ENCODE results near the gene LRRC27. TPM values are rescaled to one million over a fixed set of nuclear protein-coding genes. Genes with fewer than 3 reads are reported as not detected.

Gene LRRC27
- total and polyA plus RNA-seq, 2 of the 4 experiments (the other 2 are of a cell fraction): 3.8 to 5.3 TPM

DNA sequence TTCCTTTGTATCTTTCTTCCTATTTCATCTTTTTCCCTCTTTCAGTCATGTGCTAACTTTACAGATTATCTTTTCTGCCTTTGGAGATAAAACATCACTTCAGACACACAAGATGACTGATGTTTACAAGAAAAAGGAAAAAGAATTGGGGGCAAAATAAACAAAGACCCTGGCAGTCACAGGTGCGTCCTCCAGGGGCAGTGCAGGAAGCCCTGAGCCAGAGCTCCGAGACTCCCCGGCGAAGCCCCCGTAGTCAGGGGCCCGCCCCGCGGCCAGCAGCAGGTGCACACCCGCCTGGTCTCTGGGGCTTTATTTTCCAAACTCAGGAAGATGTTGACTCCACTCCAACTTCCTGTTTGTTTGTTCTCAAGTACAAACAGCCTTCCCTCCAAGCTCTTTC lies 34.5 kb upstream of the LRRC27 start:
- dilution Hi-C loops (cut with HindIII; ENCODE audit: low sequenced_read_pairs, unreplicated experiment): no loop called here
- Histone ChIP-seq H4K8ac (ENCODE audit: low read depth in 2 of 2, low read length in 2 of 2) (no peak overlapping the region), H3K36me3 (ENCODE audit: control insufficient read depth, insufficient read depth, low read length) (no peaks in the 10 kb centered on the region), H2AK9ac (replicated peaks; ENCODE audit: low read depth, low read length, poor library complexity) (no peak overlapping the region), H4K5ac (ENCODE audit: low read depth, low read length) (no peak overlapping the region), H3K9me1 (ENCODE audit: insufficient read depth, low read length) (no peaks in the 10 kb centered on the region), H3K4me1 (ENCODE audit: control insufficient read depth, insufficient read depth, low read length) (no peaks in the 10 kb centered on the region), H3K9me3 (ENCODE audit: control insufficient read depth, insufficient read depth, low read length) (no peaks in the 10 kb centered on the region), H4K20me1 (ENCODE audit: insufficient read depth, low read length) (no peaks in the 10 kb centered on the region), H4K91ac (ENCODE audit: insufficient read depth, low read depth, low read length) (no peak overlapping the region), H3K18ac (ENCODE audit: low read depth, low read length) (no peak overlapping the region), H2BK5ac (ENCODE audit: low read depth, low read length, poor library complexity, severe bottlenecking) (no peak overlapping the region), H3K79me1 (ENCODE audit: low read depth in 1 of 2, low read length in 2 of 2) (no peaks in the 10 kb centered on the region), H3K4me2 (ENCODE audit: low read depth, low read length) (no peak overlapping the region), H3K9ac (ENCODE audit: low read depth, low read length) (no peak overlapping the region), H3K4me3 (ENCODE audit: insufficient read depth, low read depth, low read length) (no peak overlapping the region), H2BK20ac (ENCODE audit: low read depth, low read length) (no peak overlapping the region), H3K27ac (ENCODE audit: insufficient read depth, low read length) (no peak overlapping the region), H3K4ac (ENCODE audit: low read depth, low read length) (no peak overlapping the region), H2BK15ac (ENCODE audit: low read depth, low read length) (no peak overlapping the region), H3K23ac (ENCODE audit: low read depth, low read length) (no peak overlapping the region), H2BK120ac (ENCODE audit: low read depth, low read length) (no peak overlapping the region), H3K27me3 (ENCODE audit: control insufficient read depth, insufficient read depth, low read length) (peaks cover 14% of the 10 kb centered on the region; the same call in 1 of the 2 replicates), H3K56ac (ENCODE audit: extremely low read depth, insufficient read depth, low read length) (no peak overlapping the region), H2AK5ac (ENCODE audit: low read depth, low read length) (no peak overlapping the region), H2AFZ (replicated peaks; ENCODE audit: low read length, poor library complexity) (no peak overlapping the region), H3K14ac (replicated peaks; ENCODE audit: low read depth, low read length) (no peak overlapping the region)
- TF ChIP-seq MAZ (IDR thresholded peaks at IDR 0.05; ENCODE audit: borderline replicate concordance, low read depth, low read length) (no peak), BHLHE40 (IDR thresholded peaks at IDR 0.05; ENCODE audit: low read depth, low read length) (no peak), MXI1 (IDR thresholded peaks at IDR 0.05; ENCODE audit: borderline replicate concordance, low read depth, low read length) (no peak), FOS (IDR thresholded peaks at IDR 0.05; ENCODE audit: low read depth, low read length) (no peak), CEBPB (IDR thresholded peaks at IDR 0.05; ENCODE audit: low read depth, low read length) (no peak), SMC3 (IDR thresholded peaks at IDR 0.05; ENCODE audit: low read depth, low read length) (no peak), RCOR1 (IDR thresholded peaks at IDR 0.05; ENCODE audit: insufficient replicate concordance, low read length) (no peak), RFX5 (IDR thresholded peaks at IDR 0.05; ENCODE audit: low read depth, low read length) (no peak), MAFK (IDR thresholded peaks at IDR 0.05; ENCODE audit: low read depth, low read length) (no peak), CHD1 (IDR thresholded peaks at IDR 0.05; ENCODE audit: low read depth, low read length) (no peak), RAD21 (IDR thresholded peaks at IDR 0.05; ENCODE audit: low read length) (no peak), NFE2L2 (IDR thresholded peaks at IDR 0.05; ENCODE audit: low read depth, low read length) (no peak), POLR2A (IDR thresholded peaks at IDR 0.05; ENCODE audit: low read depth, low read length) (no peak)
- TF ChIP-seq, protein P1, sequence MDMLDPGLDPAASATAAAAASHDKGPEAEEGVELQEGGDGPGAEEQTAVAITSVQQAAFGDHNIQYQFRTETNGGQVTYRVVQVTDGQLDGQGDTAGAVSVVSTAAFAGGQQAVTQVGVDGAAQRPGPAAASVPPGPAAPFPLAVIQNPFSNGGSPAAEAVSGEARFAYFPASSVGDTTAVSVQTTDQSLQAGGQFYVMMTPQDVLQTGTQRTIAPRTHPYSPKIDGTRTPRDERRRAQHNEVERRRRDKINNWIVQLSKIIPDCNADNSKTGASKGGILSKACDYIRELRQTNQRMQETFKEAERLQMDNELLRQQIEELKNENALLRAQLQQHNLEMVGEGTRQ (IDR thresholded peaks at IDR 0.05; ENCODE audit: low read depth, low read length): no peak
- TF ChIP-seq, protein P2, sequence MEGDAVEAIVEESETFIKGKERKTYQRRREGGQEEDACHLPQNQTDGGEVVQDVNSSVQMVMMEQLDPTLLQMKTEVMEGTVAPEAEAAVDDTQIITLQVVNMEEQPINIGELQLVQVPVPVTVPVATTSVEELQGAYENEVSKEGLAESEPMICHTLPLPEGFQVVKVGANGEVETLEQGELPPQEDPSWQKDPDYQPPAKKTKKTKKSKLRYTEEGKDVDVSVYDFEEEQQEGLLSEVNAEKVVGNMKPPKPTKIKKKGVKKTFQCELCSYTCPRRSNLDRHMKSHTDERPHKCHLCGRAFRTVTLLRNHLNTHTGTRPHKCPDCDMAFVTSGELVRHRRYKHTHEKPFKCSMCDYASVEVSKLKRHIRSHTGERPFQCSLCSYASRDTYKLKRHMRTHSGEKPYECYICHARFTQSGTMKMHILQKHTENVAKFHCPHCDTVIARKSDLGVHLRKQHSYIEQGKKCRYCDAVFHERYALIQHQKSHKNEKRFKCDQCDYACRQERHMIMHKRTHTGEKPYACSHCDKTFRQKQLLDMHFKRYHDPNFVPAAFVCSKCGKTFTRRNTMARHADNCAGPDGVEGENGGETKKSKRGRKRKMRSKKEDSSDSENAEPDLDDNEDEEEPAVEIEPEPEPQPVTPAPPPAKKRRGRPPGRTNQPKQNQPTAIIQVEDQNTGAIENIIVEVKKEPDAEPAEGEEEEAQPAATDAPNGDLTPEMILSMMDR (conservative IDR thresholded peaks at IDR 0.05; ENCODE audit: low read depth, low read length): no peak
- TF ChIP-seq, protein P3, sequence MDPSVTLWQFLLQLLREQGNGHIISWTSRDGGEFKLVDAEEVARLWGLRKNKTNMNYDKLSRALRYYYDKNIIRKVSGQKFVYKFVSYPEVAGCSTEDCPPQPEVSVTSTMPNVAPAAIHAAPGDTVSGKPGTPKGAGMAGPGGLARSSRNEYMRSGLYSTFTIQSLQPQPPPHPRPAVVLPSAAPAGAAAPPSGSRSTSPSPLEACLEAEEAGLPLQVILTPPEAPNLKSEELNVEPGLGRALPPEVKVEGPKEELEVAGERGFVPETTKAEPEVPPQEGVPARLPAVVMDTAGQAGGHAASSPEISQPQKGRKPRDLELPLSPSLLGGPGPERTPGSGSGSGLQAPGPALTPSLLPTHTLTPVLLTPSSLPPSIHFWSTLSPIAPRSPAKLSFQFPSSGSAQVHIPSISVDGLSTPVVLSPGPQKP (IDR thresholded peaks at IDR 0.05; ENCODE audit: borderline replicate concordance, low read depth, low read length): no peak
- WGBS, 2 experiments (ENCODE audit: extremely low coverage in 2 of 2, insufficient read length in 1 of 2): 24% methylated on average over 6 of the region's 9 CpGs; no CpG with 5 or more reads in 1 of the 2 experiments
- DNase-seq (no peak), ATAC-seq (ENCODE audit: low read depth) (no peak)
- no TSS peak for BruUV-seq (replicated peaks)
- CTCF ChIA-PET: no interaction called here
- in situ Hi-C loops (cut with MboI; ENCODE audit: low sequenced_read_pairs): no loop called here
- intact Hi-C loops (cut with micrococcal nuclease): no loop called here
- POLR2A ChIA-PET (ENCODE audit: unreplicated experiment): no interaction called here
